Smooth muscle cell (in vitro differentiated cells): ENCODE measurements around the gene B3GNT5. TPM values are rescaled to one million over a fixed set of nuclear protein-coding genes. Genes with fewer than 3 reads are reported as not detected.

Experiments used
- DNase-seq: peaks from one replicate; lab custom pipeline; 2025; ENCODE audit not compliant: unreplicated experiment; lab: John Stamatoyannopoulos, UW
- H2AFZ ChIP-seq: fragments of 200-600 bp; sonication (generic); 2 replicates; pipeline ENCODE4 v1.6.0; 2016; ENCODE audit warnings: antibody characterized with exemption, low read depth, mild to moderate bottlenecking
- H3F3A ChIP-seq: fragments of 200-600 bp; sonication (generic); 2 replicates; pipeline ENCODE4 v1.6.0; 2017; ENCODE audit warnings: antibody characterized with exemption, low read depth
- H3K27ac ChIP-seq: fragments of 200-600 bp; sonication (generic); 2 replicates; pipeline ENCODE4 v1.5.1; 2016; ENCODE audit warnings: low read depth, mild to moderate bottlenecking
- H3K27me3 ChIP-seq: fragments of 200-600 bp; sonication (generic); 2 replicates; pipeline ENCODE4 v1.6.1; 2016; ENCODE audit warnings: low read depth, mild to moderate bottlenecking
- H3K36me3 ChIP-seq: fragments of 200-600 bp; sonication (generic); 2 replicates; pipeline ENCODE4 v1.5.1; 2016; ENCODE audit warnings: low read depth
- H3K4me1 ChIP-seq: fragments of 200-600 bp; sonication (generic); 2 replicates; pipeline ENCODE4 v1.5.1; 2016; ENCODE audit warnings: low read depth
- H3K4me2 ChIP-seq: fragments of 200-600 bp; sonication (generic); 2 replicates; pipeline ENCODE4 v1.6.0; 2016; ENCODE audit warnings: mild to moderate bottlenecking
- H3K4me3 ChIP-seq: fragments of 200-600 bp; sonication (generic); 2 replicates; pipeline ENCODE4 v1.5.1; 2016; ENCODE audit warnings: mild to moderate bottlenecking
- H3K79me2 ChIP-seq: fragments of 200-600 bp; sonication (generic); 2 replicates; pipeline ENCODE4 v1.6.0; 2016; ENCODE audit warnings: low read depth, mild to moderate bottlenecking
- H3K9ac ChIP-seq: fragments of 200-600 bp; sonication (generic); 2 replicates; pipeline ENCODE4 v1.6.0; 2016; ENCODE audit warnings: low read depth
- H3K9me3 ChIP-seq: fragments of 200-600 bp; sonication (generic); replicated peaks from 2 replicates; pipeline ENCODE4 v1.5.1; 2016; ENCODE audit warnings: low read depth
- H4K20me1 ChIP-seq: fragments of 200-600 bp; sonication (generic); 2 replicates; pipeline ENCODE4 v1.6.0; 2016; ENCODE audit warnings: low read depth
- WGBS: methylation state at CpG from one replicate; pipeline ENCODE4 v1.1.7; 2016; ENCODE audit warnings: low lambda C conversion rate; 5-methylcytosine and 5-hydroxymethylcytosine counted together
- polyA plus RNA-seq: library from polyadenylated mRNA; unstranded; fragments of >200 nt; fragmentation: Nextera tagmentation; extraction: Ambion mirVana; gene quantifications from 2 replicates; pipeline ENCODE4 v1.2.1, GENCODE V29; 2016
- total RNA-seq: library from RNA; depleted of rRNA; stranded (reverse); fragments of >200 nt; gene quantifications from 2 replicates; pipeline ENCODE4 v1.2.3, GENCODE V29; 2014
- TF ChIP-seq, protein P1 (sequence below): fragments of 200-600 bp; sonication (generic); IDR thresholded peaks from 2 replicates; pipeline ENCODE4 v1.5.1; 2017; ENCODE audit warnings: borderline replicate concordance, mild to moderate bottlenecking, antibody characterized with exemption; ENCODE audit not compliant: insufficient read depth, poor library complexity, severe bottlenecking

B3GNT5 gene
- total and polyA plus RNA-seq, 2 experiments from 2014 or later: 7.2 to 11.5 TPM

DNA sequence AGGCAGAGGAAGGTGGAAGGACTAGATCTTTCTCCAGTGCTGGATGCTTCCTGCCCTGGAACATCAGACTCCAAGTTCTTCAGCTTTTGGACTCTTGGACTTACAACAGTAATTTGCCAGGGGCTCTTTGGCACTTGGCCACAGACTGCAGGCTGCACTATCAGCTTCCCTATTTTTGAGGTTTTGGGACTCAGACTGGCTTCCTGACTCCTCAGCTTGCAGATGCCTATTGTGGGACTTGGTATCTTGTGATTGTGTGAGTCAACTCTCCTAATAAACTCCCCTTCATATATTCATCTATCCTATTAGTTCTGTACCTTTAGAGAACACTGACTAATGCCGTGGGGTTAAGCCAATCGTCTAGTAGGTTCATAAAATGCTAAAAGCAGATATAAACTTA is 8.8 kb upstream of the B3GNT5 start:
- H3K4me2 ChIP-seq: no peak overlapping the region

GRCh38 chr3:183244981-183245476 is 8.0 kb upstream of the B3GNT5 start:
- Histone ChIP-seq H3K4me2 (no peak overlapping the region), H3K36me3 (no peaks in the 10 kb centered on the region), H3K4me3 (no peak overlapping the region), H3K9me3 (no peaks in the 10 kb centered on the region), H3K79me2 (no peaks in the 10 kb centered on the region), H3K27me3 (no peaks in the 10 kb centered on the region), H3K9ac (no peak overlapping the region), H2AFZ (no peak overlapping the region), H4K20me1 (no peaks in the 10 kb centered on the region), H3F3A (no peaks in the 10 kb centered on the region), H3K4me1 (no peaks in the 10 kb centered on the region), H3K27ac (no peak overlapping the region)
- DNase-seq: no peak
- TF ChIP-seq, protein P1, sequence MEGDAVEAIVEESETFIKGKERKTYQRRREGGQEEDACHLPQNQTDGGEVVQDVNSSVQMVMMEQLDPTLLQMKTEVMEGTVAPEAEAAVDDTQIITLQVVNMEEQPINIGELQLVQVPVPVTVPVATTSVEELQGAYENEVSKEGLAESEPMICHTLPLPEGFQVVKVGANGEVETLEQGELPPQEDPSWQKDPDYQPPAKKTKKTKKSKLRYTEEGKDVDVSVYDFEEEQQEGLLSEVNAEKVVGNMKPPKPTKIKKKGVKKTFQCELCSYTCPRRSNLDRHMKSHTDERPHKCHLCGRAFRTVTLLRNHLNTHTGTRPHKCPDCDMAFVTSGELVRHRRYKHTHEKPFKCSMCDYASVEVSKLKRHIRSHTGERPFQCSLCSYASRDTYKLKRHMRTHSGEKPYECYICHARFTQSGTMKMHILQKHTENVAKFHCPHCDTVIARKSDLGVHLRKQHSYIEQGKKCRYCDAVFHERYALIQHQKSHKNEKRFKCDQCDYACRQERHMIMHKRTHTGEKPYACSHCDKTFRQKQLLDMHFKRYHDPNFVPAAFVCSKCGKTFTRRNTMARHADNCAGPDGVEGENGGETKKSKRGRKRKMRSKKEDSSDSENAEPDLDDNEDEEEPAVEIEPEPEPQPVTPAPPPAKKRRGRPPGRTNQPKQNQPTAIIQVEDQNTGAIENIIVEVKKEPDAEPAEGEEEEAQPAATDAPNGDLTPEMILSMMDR: no peak

More for the DNA sequence above, 8.8 kb upstream of the B3GNT5 start:
- Histone ChIP-seq H3K4me1 (no peaks in the 10 kb centered on the region), H3K9ac (no peak overlapping the region), H2AFZ (no peak overlapping the region), H3K36me3 (no peaks in the 10 kb centered on the region), H3F3A (no peaks in the 10 kb centered on the region), H3K27me3 (no peaks in the 10 kb centered on the region), H3K9me3 (no peaks in the 10 kb centered on the region), H3K79me2 (no peaks in the 10 kb centered on the region), H3K4me3 (no peak overlapping the region), H3K27ac (no peak overlapping the region), H4K20me1 (no peaks in the 10 kb centered on the region)
- DNase-seq: no peak
- TF ChIP-seq, protein P1: no peak
- 73% methylated on average over 2 of the region's 2 CpGs for WGBS

GRCh38 chr3:183247011-183247589 is 6.0 kb upstream of the B3GNT5 start:
- Histone ChIP-seq H3K27ac (no peak overlapping the region), H2AFZ (no peak overlapping the region), H3K4me1 (no peaks in the 10 kb centered on the region), H3K9me3 (no peaks in the 10 kb centered on the region), H4K20me1 (no peaks in the 10 kb centered on the region), H3K4me2 (no peak overlapping the region), H3K79me2 (no peaks in the 10 kb centered on the region), H3K27me3 (no peaks in the 10 kb centered on the region), H3K9ac (no peak overlapping the region), H3F3A (no peaks in the 10 kb centered on the region), H3K4me3 (no peak overlapping the region), H3K36me3 (no peaks in the 10 kb centered on the region)
- 71% methylated on average over 6 of the region's 6 CpGs for WGBS
- DNase-seq: no peak
- TF ChIP-seq, protein P1: no peak
